HG03571 (cell line): Measurements from ENCODE around the gene SLIT1.
"Not testable (repeated sequence)": the region's sequence is repeated elsewhere in the genome, so short reads cannot be mapped to it uniquely, and the experiment has no call there.

Source experiments
- ATAC-seq: cut with Tn5 transposase; IDR thresholded peaks from one replicate; pipeline ENCODE4 v1.9.1; 2021; ENCODE audit not compliant: unreplicated experiment

Gene SLIT1

GRCh38 chr10:97048649-97049427 lies 136.9 kb downstream of the SLIT1 start:
- ATAC-seq, result no peak

- no peak for ATAC-seq
Measured at GRCh38 chr10:97047788-97048187, 138.0 kb downstream of the SLIT1 start.

GRCh38 chr10:97047083-97047736 lies 138.5 kb downstream of the SLIT1 start:
- no peak for ATAC-seq

- no peak for ATAC-seq
Measured at GRCh38 chr10:97046456-97047082, 139.2 kb downstream of the SLIT1 start.

GRCh38 chr10:97043563-97043855 lies 142.2 kb downstream of the SLIT1 start:
- ATAC-seq, result no peak

DNA sequence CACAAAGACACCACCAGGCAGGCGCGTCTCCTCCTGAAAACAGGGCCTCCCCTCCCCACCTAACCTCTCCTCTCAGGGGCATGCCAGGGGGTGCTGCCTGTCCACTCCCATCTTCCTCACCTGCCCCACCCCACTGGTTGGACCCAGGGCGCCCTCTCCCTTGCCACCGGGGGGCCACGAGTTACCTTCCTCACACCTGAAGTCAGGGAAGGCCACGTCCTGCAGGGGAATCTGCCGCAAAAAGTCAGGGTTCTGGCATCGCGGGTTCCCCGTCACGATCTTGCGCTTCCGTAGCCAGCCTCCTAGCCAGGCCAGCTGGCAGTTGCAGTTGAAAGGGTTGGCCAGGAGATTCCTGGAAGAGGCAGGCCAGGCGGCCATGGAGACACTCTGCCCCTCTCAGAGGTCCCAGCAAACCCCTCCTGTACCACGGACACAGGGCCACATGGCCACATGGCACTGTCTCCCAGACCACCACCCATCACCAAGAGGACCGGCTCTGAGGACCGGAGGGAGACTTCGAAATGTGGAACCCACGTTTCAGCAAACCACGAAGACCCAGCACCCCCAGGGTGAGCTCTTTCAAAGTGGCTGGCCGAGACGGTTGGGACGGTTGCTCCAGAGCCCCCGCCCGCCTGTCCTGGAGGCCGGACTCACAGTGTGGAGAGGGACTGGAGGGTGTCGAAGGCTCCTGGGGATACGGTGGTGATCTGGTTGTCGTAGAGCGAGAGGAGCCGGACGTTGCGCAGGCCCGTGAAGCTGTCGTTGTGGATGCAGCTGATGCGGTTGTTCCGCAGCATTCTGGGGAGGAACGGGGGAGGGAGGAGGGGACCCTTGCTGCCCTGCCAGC lies 142.8 kb downstream of the SLIT1 start:
- ATAC-seq, result no peak

GRCh38 chr10:97042081-97042480 lies 143.7 kb downstream of the SLIT1 start:
- ATAC-seq, result no peak

DNA sequence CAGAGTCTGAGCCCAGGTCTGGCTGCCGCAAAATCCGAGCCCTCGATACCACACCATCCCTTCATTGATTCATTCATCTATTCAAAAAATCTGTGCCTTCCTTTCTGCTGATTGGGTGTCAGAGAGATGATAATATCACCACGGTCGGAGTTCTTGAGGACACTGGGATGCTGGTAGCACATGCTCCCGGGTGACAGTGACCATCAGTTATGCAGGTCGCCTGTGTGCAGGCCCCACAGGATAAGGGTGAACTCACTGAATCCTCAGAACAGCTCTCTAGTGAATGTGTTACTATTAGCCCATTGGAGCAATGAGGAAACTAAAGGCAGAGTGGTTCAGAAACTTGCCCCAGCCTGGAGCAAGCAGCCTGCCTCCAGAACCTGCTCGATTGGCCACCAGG lies 145.1 kb downstream of the SLIT1 start:
- no peak for ATAC-seq

- ATAC-seq, result no peak
Measured at GRCh38 chr10:97040248-97040584, 145.5 kb downstream of the SLIT1 start.

- ATAC-seq, result no peak
Measured at GRCh38 chr10:97039538-97040247, 146.1 kb downstream of the SLIT1 start.

DNA sequence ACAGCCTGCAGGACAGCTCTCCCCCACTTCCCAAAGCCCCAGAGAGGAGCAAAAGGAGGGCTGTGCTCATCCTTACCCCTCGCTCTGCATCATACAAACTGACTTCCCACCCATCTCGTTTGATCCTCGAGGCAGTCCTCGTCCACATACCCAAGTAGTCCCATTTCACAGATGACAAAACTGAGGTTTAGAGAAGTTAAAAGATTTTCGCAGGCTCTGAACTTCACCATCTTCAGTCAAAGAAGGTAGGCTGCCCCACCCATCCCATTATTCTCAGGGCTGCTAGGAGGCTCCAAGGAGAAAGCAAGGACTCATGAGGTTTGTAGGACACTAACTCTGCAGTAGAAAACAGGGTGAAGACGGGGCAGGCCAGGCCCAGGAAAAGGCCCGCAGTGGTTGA lies 147.1 kb downstream of the SLIT1 start:
- ATAC-seq, result no peak

- no peak for ATAC-seq
Measured at GRCh38 chr10:97037365-97038361, 148.1 kb downstream of the SLIT1 start.

- no peak for ATAC-seq
Measured at GRCh38 chr10:97034958-97035769, 150.6 kb downstream of the SLIT1 start.

DNA sequence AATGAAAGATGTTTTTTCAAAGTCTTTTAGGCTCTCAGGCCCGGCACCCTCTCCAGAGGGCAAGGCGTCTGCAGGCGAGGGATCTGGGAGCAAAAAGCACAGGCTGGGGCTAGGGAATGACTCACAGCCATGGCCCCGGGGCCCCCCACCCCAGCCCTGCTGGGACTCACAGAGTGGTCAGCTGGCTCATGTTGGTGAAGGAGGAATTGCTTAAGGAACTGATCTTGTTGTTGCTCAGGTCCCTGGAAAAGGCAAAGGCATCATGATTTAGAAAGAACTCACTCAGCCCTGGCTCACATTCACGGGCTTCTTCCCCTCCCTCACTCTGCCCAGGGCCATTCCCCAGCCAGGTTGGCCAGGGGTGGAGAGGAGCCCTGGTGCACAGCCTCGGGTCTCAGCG lies 151.5 kb downstream of the SLIT1 start:
- no peak for ATAC-seq

DNA sequence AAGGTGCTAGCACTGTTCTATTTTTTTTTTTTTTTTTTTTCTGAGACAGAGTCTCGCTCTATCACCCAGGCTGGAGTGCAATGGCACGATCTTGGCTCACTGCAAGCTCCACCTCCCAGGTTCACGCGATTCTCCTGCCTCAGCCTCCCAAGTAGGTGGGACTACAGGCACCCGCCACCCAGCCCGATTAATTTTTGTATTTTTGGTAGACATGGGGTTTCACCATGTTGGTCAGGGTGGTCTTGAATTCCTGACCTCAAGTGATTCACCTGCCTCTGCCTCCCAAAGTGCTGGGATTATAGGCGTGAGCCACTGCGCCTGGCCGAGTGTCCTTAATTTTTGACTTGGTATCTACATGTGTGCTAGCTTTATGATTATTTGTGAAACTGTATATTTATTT lies 151.9 kb downstream of the SLIT1 start:
- ATAC-seq, result not testable (repeated sequence)

DNA sequence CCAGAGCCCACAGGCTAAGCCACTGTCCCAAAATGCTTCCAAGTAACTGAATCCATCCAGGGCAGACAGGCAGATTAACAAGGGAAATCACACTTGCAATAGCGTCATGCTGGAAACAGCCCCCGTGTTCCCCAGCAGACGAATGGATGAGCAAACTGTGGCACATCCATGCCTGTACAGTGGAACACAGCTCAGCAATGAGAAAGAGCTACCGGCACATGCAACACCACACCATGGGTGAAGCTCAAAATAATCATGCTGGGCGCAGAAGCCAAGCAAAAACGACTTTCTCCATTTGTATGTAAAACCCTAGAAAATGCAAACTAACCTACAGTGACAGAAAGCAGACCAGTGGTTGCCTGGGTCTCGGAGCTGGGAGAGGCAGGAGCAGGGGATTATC lies 153.1 kb downstream of the SLIT1 start:
- no peak for ATAC-seq

DNA sequence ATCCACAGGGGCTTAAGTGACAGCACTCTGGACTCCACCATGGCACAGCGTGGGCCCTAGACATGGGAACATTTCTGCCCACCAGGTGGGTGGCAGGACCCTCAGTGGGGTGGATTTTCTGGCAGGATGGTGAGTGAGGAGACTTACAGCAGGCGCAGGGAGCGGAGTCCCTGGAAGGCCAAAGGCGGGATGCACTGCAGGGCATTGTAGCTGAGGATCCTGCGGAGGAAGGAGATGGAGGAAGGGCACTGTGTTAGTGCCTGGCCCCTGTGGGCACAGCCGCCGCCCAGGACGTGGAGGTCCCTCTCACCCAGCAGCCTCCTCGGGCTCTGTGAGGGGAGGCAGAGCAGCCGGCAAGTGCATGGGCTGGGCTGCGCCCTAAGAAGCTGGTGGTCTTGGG lies 154.3 kb downstream of the SLIT1 start:
- ATAC-seq, result no peak

DNA sequence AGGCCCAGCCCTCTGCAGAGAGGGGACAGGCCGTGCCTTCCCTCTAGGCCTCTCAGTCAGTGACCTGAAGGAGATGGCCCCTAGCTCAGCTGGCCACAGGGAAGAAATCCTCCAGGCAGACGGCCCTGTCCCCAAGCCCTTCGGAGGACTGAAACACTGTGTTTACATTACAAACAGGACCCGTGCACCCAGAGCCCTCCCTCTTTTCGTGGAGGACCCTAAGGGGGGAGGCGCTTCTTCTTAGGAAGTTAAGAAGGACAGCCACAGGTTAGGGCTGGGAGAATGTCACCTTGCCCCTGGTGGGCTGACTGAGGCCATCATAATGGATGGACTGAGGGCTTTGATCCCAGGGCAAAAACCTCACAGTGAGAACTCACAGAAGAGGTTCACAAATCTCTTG lies 154.9 kb downstream of the SLIT1 start:
- ATAC-seq, result no peak

DNA sequence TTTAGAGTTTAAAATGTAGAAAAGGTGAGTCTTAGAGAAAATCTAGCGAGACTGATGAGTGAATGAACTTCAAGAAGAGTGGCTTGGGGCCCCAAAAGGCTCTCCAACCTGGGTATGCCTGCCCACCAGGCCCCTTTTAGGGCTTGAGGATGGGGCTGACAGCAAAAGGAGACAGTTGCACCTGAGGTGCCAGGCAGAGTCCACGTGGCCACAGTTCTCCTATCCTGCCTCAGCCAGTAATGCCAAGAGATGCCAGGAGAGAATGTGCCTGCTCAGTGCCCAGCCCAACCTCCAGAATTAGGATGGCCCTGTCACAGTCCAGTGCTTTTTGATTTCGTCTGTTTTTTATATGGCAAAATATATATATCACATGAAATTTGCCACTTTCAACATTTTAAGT lies 156.5 kb downstream of the SLIT1 start:
- no peak for ATAC-seq
